GM21390 (cell line): Measurements from ENCODE around the gene MLLT3.

Experiments used
- ATAC-seq: cut with Tn5 transposase; IDR thresholded peaks from one replicate; pipeline ENCODE4 v1.9.1; 2021; ENCODE audit not compliant: unreplicated experiment

The MLLT3 gene

GRCh38 chr9:20630241-20630943 is 8.1 kb upstream of the MLLT3 start:
- no peak for ATAC-seq

GRCh38 chr9:20625003-20625349 is 2.7 kb upstream of the MLLT3 start:
- ATAC-seq: no peak

GRCh38 chr9:20624201-20625002 is 2.1 kb upstream of the MLLT3 start:
- peak; percentile 25 for ATAC-seq

- no peak for ATAC-seq
Observed at GRCh38 chr9:20623748-20624124, 1.4 kb upstream of the MLLT3 start.

- ATAC-seq: no peak
Observed at GRCh38 chr9:20623021-20623747, 885 bp upstream of the MLLT3 start.

GRCh38 chr9:20621471-20622329 is 599 bp downstream of the MLLT3 start:
- ATAC-seq: peak; percentile 13

GRCh38 chr9:20620650-20621470 is 1.4 kb downstream of the MLLT3 start:
- no peak for ATAC-seq

GRCh38 chr9:20619487-20620200 is 2.7 kb downstream of the MLLT3 start:
- no peak for ATAC-seq

- no peak for ATAC-seq
Observed at GRCh38 chr9:20618361-20618802, 3.9 kb downstream of the MLLT3 start.

GRCh38 chr9:20616808-20617207 is 5.5 kb downstream of the MLLT3 start:
- no peak for ATAC-seq

- no peak for ATAC-seq
Observed at GRCh38 chr9:20614602-20615216, 7.6 kb downstream of the MLLT3 start.

- ATAC-seq: no peak
Observed at GRCh38 chr9:20611691-20612287, 10.5 kb downstream of the MLLT3 start.

- no peak for ATAC-seq
Observed at GRCh38 chr9:20610591-20610990, 11.7 kb downstream of the MLLT3 start.

- no peak for ATAC-seq
Observed at GRCh38 chr9:20608582-20608981, 13.7 kb downstream of the MLLT3 start.

- no peak for ATAC-seq
Observed at GRCh38 chr9:20606652-20607051, 15.6 kb downstream of the MLLT3 start.

GRCh38 chr9:20604562-20604961 is 17.7 kb downstream of the MLLT3 start:
- ATAC-seq: peak; percentile 88

- ATAC-seq: no peak
Observed at GRCh38 chr9:20603524-20604268, 18.6 kb downstream of the MLLT3 start.

GRCh38 chr9:20601292-20601691 is 21.0 kb downstream of the MLLT3 start:
- no peak for ATAC-seq
